ENCODE data around the gene GART. TPM values are rescaled to one million over a fixed set of nuclear protein-coding genes. Genes with fewer than 3 reads are reported as not detected.

Gene GART
- polyA plus RNA-seq, 1 experiment = 26.1 TPM

GRCh38 chr21:33544451-33545195 is 2.7 kb upstream of the GART start:
- POLR2A ChIA-PET = no interaction called here
- no peak for DNase-seq (ENCODE audit: low read depth, low spot score)
- H3K4me3 ChIP-seq (ENCODE audit: low read depth, low read length) = peak overlapping the region; percentile 95
- no peak for TF ChIP-seq CTCF (IDR thresholded peaks at IDR 0.05; ENCODE audit: low read depth, low read length)
- CTCF ChIA-PET = interaction anchor here (2.2 kb wide), 1 partner anchor 62 kb away, joined by 11 read pairs; no protein-coding TSS in a partner anchor
- H3K9me3 ChIP-seq (ENCODE audit: control insufficient read depth, insufficient read depth, low read length) = no peaks in the 10 kb centered on the region; the same call in 1 of the 2 replicates
- no peak overlapping the region for H3K27ac ChIP-seq (ENCODE audit: low read depth, low read length)
- H3K27me3 ChIP-seq (ENCODE audit: control insufficient read depth, insufficient read depth, low read length) = no peaks in the 10 kb centered on the region

- H3K4me3 ChIP-seq (ENCODE audit: low read depth, low read length) = peak overlapping the region; percentile 95
- CTCF ChIA-PET = interaction anchor here (1.0 to 2.2 kb wide), 2 partner anchors 62 to 63 kb away, joined by 5 to 11 read pairs; no protein-coding TSS in a partner anchor
- H3K27ac ChIP-seq (ENCODE audit: low read depth, low read length) = peak overlapping the region; percentile 100
- H3K27me3 ChIP-seq (ENCODE audit: control insufficient read depth, insufficient read depth, low read length) = no peaks in the 10 kb centered on the region
- H3K9me3 ChIP-seq (ENCODE audit: control insufficient read depth, insufficient read depth, low read length) = no peaks in the 10 kb centered on the region; the same call in 1 of the 2 replicates
- POLR2A ChIA-PET = interaction anchor here (0.6 to 1.0 kb wide), 5 partner anchors 8 to 1053 kb away, joined by 3 to 6 read pairs (median 4); partner anchors contain the start of gene TMEM50B
- DNase-seq (ENCODE audit: low read depth, low spot score) = no peak
- no peak for TF ChIP-seq CTCF (IDR thresholded peaks at IDR 0.05; ENCODE audit: low read depth, low read length)
Observed at GRCh38 chr21:33543505-33544129, 1.7 kb upstream of the GART start.

- peak within 1 kb of the TSS; percentile 100 for H3K27ac ChIP-seq (ENCODE audit: low read depth, low read length)
- H3K9me3 ChIP-seq (ENCODE audit: control insufficient read depth, insufficient read depth, low read length) = no peaks in the 10 kb centered on the region; the same call in 1 of the 2 replicates
- POLR2A ChIA-PET = interaction anchor here (0.5 to 1.0 kb wide), 6 partner anchors 9 to 1052 kb away, joined by 3 to 6 read pairs (median 4); partner anchors contain the start of gene TMEM50B
- no peak for TF ChIP-seq CTCF (IDR thresholded peaks at IDR 0.05; ENCODE audit: low read depth, low read length)
- DNase-seq (ENCODE audit: low read depth, low spot score) = peak; percentile 97
- H3K4me3 ChIP-seq (ENCODE audit: low read depth, low read length) = peak within 1 kb of the TSS; percentile 95
- H3K27me3 ChIP-seq (ENCODE audit: control insufficient read depth, insufficient read depth, low read length) = no peaks in the 10 kb centered on the region
- CTCF ChIA-PET = interaction anchor here (1.0 kb wide), 1 partner anchor 63 kb away, joined by 5 read pairs; no protein-coding TSS in a partner anchor
Observed at GRCh38 chr21:33542640-33543504, 955 bp upstream of the GART start, which contains the start of gene SON. Gene SON (plus strand): TSS chr21:33543038. CDS start chr21:33543093, 55 bp downstream.

- POLR2A ChIA-PET = interaction anchor here (0.5 kb wide), 1 partner anchor 38 kb away, joined by 5 read pairs; no protein-coding TSS in a partner anchor
- H3K27ac ChIP-seq (ENCODE audit: low read depth, low read length) = peak overlapping the region; percentile 100
- CTCF ChIA-PET = no interaction called here
- H3K9me3 ChIP-seq (ENCODE audit: control insufficient read depth, insufficient read depth, low read length) = no peaks in the 10 kb centered on the region; the same call in 1 of the 2 replicates
- DNase-seq (ENCODE audit: low read depth, low spot score) = no peak
- peak overlapping the region; percentile 91 for H3K4me3 ChIP-seq (ENCODE audit: low read depth, low read length)
- no peak for TF ChIP-seq CTCF (IDR thresholded peaks at IDR 0.05; ENCODE audit: low read depth, low read length)
- no peaks in the 10 kb centered on the region for H3K27me3 ChIP-seq (ENCODE audit: control insufficient read depth, insufficient read depth, low read length)
Observed at GRCh38 chr21:33541105-33541711, 709 bp downstream of the GART start.
